DND-41 (cell line): Measurements from ENCODE around the gene AP1B1.
"Not testable (repeated sequence)": the region's sequence is repeated elsewhere in the genome, so short reads cannot be mapped to it uniquely, and the experiment has no call there.

Experiments
- ATAC-seq: fragments of 200-7000 bp; cut with Tn5 transposase; 3 replicates; pipeline ENCODE4 v1.9.1; 2021; ENCODE audit warnings: low read depth; ENCODE audit not compliant: insufficient read depth
- DNase-seq: peaks from one replicate; pipeline ENCODE4 v3.0.0-alpha.2; 2020
- H2AFZ ChIP-seq: 2 replicates; pipeline ENCODE4 v1.6.0; 2012; ENCODE audit warnings: low read depth, low read length
- H3K27ac ChIP-seq: 2 replicates; pipeline ENCODE4 v1.5.1; 2012; ENCODE audit warnings: low read length, inconsistent platforms
- H3K27me3 ChIP-seq: fragments of 200-600 bp; sonication (generic); 2 replicates; pipeline ENCODE4 v1.6.0; 2012; ENCODE audit warnings: low read length, mild to moderate bottlenecking, inconsistent platforms; ENCODE audit not compliant: insufficient read depth, poor library complexity
- H3K36me3 ChIP-seq: 2 replicates; pipeline ENCODE4 v1.5.1; 2012; ENCODE audit warnings: low read length, inconsistent platforms; ENCODE audit not compliant: insufficient read depth
- H3K4me1 ChIP-seq: 2 replicates; pipeline ENCODE4 v1.5.1; 2012; ENCODE audit warnings: mild to moderate bottlenecking, low read length; ENCODE audit not compliant: insufficient read depth
- H3K4me2 ChIP-seq: 2 replicates; pipeline ENCODE4 v1.6.0; 2012; ENCODE audit warnings: mild to moderate bottlenecking, moderate library complexity, low read length, inconsistent platforms; ENCODE audit not compliant: insufficient read depth
- H3K4me3 ChIP-seq, 2 experiments: fragments of 200-600 bp in 1 of 2; shearing (Covaris generic) in 1 of 2; 2 replicates each; pipeline ENCODE4 v1.5.1; 2012 to 2016; ENCODE audit warnings: inconsistent platforms in 2 of 2, low read length in 2 of 2, mild to moderate bottlenecking in 2 of 2, low read depth in 1 of 2, moderate library complexity in 1 of 2
- H3K79me2 ChIP-seq: 2 replicates; pipeline ENCODE4 v1.6.0; 2012; ENCODE audit warnings: low read length, inconsistent platforms; ENCODE audit not compliant: insufficient read depth
- H3K9ac ChIP-seq: 2 replicates; pipeline ENCODE4 v1.6.0; 2012; ENCODE audit warnings: low read depth, mild to moderate bottlenecking, inconsistent platforms, low read length, moderate library complexity
- H3K9me3 ChIP-seq: 2 replicates; pipeline ENCODE4 v1.5.1; 2012; ENCODE audit warnings: low read length, moderate library complexity, mild to moderate bottlenecking, inconsistent platforms; ENCODE audit not compliant: insufficient read depth, severe bottlenecking
- H4K20me1 ChIP-seq: 2 replicates; pipeline ENCODE4 v1.6.0; 2012; ENCODE audit warnings: low read length; ENCODE audit not compliant: insufficient read depth
- EZH2 ChIP-seq: IDR thresholded peaks from 3 replicates; pipeline ENCODE4 v1.6.1; 2012; ENCODE audit warnings: borderline replicate concordance, low read depth, mild to moderate bottlenecking, moderate library complexity, low read length, inconsistent platforms; ENCODE audit not compliant: severe bottlenecking
- TF ChIP-seq, protein P1 (sequence below): IDR thresholded peaks from 2 replicates; pipeline ENCODE4 v1.5.1; 2012; ENCODE audit warnings: borderline replicate concordance, low read length, moderate library complexity, mild to moderate bottlenecking; ENCODE audit not compliant: poor library complexity, severe bottlenecking; ENCODE audit errors: extremely low read depth

AP1B1 gene

GRCh38 chr22:29369460-29369859 is 18.9 kb downstream of the AP1B1 start:
- H4K20me1 ChIP-seq, result peaks cover 5% of the 10 kb centered on the region
- peaks cover 26% of the 10 kb centered on the region for H3K36me3 ChIP-seq
- no peak for TF ChIP-seq EZH2
- TF ChIP-seq, protein P1, sequence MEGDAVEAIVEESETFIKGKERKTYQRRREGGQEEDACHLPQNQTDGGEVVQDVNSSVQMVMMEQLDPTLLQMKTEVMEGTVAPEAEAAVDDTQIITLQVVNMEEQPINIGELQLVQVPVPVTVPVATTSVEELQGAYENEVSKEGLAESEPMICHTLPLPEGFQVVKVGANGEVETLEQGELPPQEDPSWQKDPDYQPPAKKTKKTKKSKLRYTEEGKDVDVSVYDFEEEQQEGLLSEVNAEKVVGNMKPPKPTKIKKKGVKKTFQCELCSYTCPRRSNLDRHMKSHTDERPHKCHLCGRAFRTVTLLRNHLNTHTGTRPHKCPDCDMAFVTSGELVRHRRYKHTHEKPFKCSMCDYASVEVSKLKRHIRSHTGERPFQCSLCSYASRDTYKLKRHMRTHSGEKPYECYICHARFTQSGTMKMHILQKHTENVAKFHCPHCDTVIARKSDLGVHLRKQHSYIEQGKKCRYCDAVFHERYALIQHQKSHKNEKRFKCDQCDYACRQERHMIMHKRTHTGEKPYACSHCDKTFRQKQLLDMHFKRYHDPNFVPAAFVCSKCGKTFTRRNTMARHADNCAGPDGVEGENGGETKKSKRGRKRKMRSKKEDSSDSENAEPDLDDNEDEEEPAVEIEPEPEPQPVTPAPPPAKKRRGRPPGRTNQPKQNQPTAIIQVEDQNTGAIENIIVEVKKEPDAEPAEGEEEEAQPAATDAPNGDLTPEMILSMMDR, result no peak
- H3K27ac ChIP-seq, result no peak overlapping the region
- no peak overlapping the region for H2AFZ ChIP-seq
- ATAC-seq (no peak), DNase-seq (no peak)
- no peaks in the 10 kb centered on the region for H3K27me3 ChIP-seq
- no peaks in the 10 kb centered on the region for H3K4me1 ChIP-seq
- H3K9me3 ChIP-seq, result no peaks in the 10 kb centered on the region
- H3K9ac ChIP-seq, result no peak overlapping the region
- no peak overlapping the region for H3K4me3 ChIP-seq
- H3K4me2 ChIP-seq, result no peak overlapping the region
- H3K79me2 ChIP-seq, result peaks cover 43% of the 10 kb centered on the region

- no peak overlapping the region for H2AFZ ChIP-seq
- DNase-seq (no peak), ATAC-seq (no peak)
Observed at GRCh38 chr22:29359469-29359868, 28.9 kb downstream of the AP1B1 start.

GRCh38 chr22:29357193-29357890 is 31.0 kb downstream of the AP1B1 start:
- peaks cover 71% of the 10 kb centered on the region for H3K36me3 ChIP-seq
- not testable (repeated sequence) for H3K79me2 ChIP-seq

More at GRCh38 chr22:29359469-29359868, 28.9 kb downstream of the AP1B1 start:
- Histone ChIP-seq H3K79me2 (no peaks in the 10 kb centered on the region), H3K4me3 (no peak overlapping the region), H3K36me3 (peaks cover 59% of the 10 kb centered on the region), H3K27ac (no peak overlapping the region), H3K9ac (no peak overlapping the region), H3K9me3 (no peaks in the 10 kb centered on the region), H3K4me2 (no peak overlapping the region), H4K20me1 (peaks cover 4% of the 10 kb centered on the region; the same call in 1 of the 2 replicates), H3K4me1 (no peaks in the 10 kb centered on the region), H3K27me3 (no peaks in the 10 kb centered on the region)
- TF ChIP-seq EZH2, result no peak
- TF ChIP-seq, protein P1, result peak; percentile 44

DNA sequence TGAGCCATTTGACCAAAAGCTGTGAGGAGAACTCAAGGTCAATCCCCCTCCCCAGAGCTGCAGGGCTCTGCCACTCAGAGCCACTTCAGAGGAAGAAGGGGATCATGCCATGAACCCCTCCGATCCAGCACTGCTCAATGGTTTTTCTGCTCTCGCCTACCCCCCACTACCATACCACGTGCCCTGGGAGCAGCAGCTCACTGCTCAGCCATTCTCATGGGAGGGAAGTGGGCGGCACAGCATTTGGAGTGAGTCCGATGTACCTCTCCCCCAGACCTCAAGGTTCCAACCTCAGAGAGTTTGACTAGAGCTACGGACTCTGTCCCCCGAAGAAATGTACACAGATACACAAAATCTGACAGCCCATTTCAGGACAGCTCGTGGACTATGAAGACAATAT is 34.5 kb downstream of the AP1B1 start:
- H3K79me2 ChIP-seq, result no peaks in the 10 kb centered on the region
- H2AFZ ChIP-seq, result no peak overlapping the region
- no peaks in the 10 kb centered on the region for H4K20me1 ChIP-seq
- no peaks in the 10 kb centered on the region for H3K9me3 ChIP-seq
- TF ChIP-seq, protein P1, result no peak
- TF ChIP-seq EZH2, result no peak
- ATAC-seq (no peak), DNase-seq (no peak)
- no peak overlapping the region for H3K27ac ChIP-seq
- H3K27me3 ChIP-seq, result no peaks in the 10 kb centered on the region
- H3K4me2 ChIP-seq, result no peak overlapping the region
- H3K36me3 ChIP-seq, result peaks cover 92% of the 10 kb centered on the region
- H3K4me3 ChIP-seq, result no peak overlapping the region
- H3K4me1 ChIP-seq, result no peaks in the 10 kb centered on the region
- H3K9ac ChIP-seq, result no peak overlapping the region

More at GRCh38 chr22:29357193-29357890, 31.0 kb downstream of the AP1B1 start:
- H4K20me1 ChIP-seq, H2AFZ ChIP-seq, H3K9ac ChIP-seq, H3K4me1 ChIP-seq, ATAC-seq, H3K27me3 ChIP-seq, H3K4me2 ChIP-seq, H3K9me3 ChIP-seq, DNase-seq, H3K4me3 ChIP-seq, H3K27ac ChIP-seq: not testable (repeated sequence)
